Vagina (tissue), 2 donors: ENCODE data around the gene MXRA7.

ENCODE experiments used
- POLR2A ChIP-seq, 2 donors: fragments of 450-650 bp; IDR thresholded peaks; one replicate each; pipeline ENCODE4 v1.6.1; 2017; ENCODE audit warnings: antibody characterized with exemption in 2 of 2, mild to moderate bottlenecking in 2 of 2, moderate library complexity in 2 of 2
- POLR2AphosphoS5 ChIP-seq, 2 donors: sonication (generic); formaldehyde crosslinking; IDR thresholded peaks; one replicate each; pipeline ENCODE4 v1.9.0; 2017; ENCODE audit warnings: antibody characterized with exemption in 2 of 2, mild to moderate bottlenecking in 2 of 2, low read depth in 1 of 2; ENCODE audit not compliant: insufficient read depth in 1 of 2
- TF ChIP-seq, protein P1 (sequence below), 3 experiments: fragments of 450-650 bp in 2 of 3; fragments of 200-600 bp in 1 of 3; sonication (generic) in 1 of 3; IDR thresholded peaks; one replicate each; pipeline ENCODE4 v1.5.1; 2017 to 2019; ENCODE audit warnings: antibody characterized with exemption in 3 of 3, mild to moderate bottlenecking in 2 of 3, moderate library complexity in 2 of 3

DNA sequence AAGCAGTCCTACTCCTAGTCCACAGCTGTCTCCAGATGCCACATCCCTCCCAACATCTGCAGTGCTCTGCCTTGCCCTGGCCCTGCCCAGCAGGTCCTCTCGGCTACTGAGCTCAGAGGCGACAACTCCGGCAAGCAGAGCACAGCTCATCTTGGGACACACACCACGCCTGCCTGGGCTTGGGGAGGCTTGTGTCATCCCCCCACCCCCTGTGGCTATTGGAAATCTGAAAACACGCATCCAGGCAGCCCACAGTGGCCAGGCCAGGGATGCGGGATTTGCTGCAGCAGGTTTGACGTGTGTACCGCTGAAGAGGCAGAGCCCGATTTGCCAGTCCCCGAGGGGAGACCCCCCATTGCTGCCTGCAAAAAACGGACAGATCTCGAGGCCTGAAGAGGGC lies 25.4 kb downstream of the MXRA7 start:
- TF ChIP-seq POLR2AphosphoS5 (IDR thresholded peaks at IDR 0.05; ENCODE audit: insufficient read depth in 1 of 2, low read depth in 1 of 2) (no peak), POLR2A (IDR thresholded peaks at IDR 0.05) (no peak)
- TF ChIP-seq, protein P1, sequence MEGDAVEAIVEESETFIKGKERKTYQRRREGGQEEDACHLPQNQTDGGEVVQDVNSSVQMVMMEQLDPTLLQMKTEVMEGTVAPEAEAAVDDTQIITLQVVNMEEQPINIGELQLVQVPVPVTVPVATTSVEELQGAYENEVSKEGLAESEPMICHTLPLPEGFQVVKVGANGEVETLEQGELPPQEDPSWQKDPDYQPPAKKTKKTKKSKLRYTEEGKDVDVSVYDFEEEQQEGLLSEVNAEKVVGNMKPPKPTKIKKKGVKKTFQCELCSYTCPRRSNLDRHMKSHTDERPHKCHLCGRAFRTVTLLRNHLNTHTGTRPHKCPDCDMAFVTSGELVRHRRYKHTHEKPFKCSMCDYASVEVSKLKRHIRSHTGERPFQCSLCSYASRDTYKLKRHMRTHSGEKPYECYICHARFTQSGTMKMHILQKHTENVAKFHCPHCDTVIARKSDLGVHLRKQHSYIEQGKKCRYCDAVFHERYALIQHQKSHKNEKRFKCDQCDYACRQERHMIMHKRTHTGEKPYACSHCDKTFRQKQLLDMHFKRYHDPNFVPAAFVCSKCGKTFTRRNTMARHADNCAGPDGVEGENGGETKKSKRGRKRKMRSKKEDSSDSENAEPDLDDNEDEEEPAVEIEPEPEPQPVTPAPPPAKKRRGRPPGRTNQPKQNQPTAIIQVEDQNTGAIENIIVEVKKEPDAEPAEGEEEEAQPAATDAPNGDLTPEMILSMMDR (IDR thresholded peaks at IDR 0.05) = no peak
